Activated B cell treated with CpG ODN at 0.5 μM for 24 hours (primary cell): ENCODE measurements around the gene GADL1. TPM values are rescaled to one million over a fixed set of nuclear protein-coding genes. Genes with fewer than 3 reads are reported as not detected.

Source experiments
- ATAC-seq: fragments of 200-7000 bp; cut with Tn5 transposase; one replicate; pipeline ENCODE4 v1.10.0; 2021; ENCODE audit warnings: low read depth, mild to moderate bottlenecking, moderate library complexity
- CTCF ChIA-PET: fragments of 350-600 bp; sonication (Branson Sonifier 250); formaldehyde crosslinking; loops from one replicate; lab custom pipeline; 2021; ENCODE audit warnings: antibody characterized with exemption; lab: Charles Lee
- POLR2A ChIA-PET: fragments of 350-600 bp; sonication (Branson Sonifier 250); formaldehyde crosslinking; loops from one replicate; lab custom pipeline; 2021; ENCODE audit warnings: antibody characterized with exemption; lab: Charles Lee
- DNase-seq: peaks from one replicate; pipeline ENCODE4 v3.0.0; 2022
- H3K27ac Mint-ChIP-seq: one replicate; pipeline ENCODE4 v1.8.0; 2020; ENCODE audit warnings: mixed read lengths
- H3K27me3 Mint-ChIP-seq: one replicate; pipeline ENCODE4 v1.8.0; 2021; ENCODE audit warnings: mixed read lengths
- H3K36me3 Mint-ChIP-seq: one replicate; pipeline ENCODE4 v1.8.0; 2021; ENCODE audit warnings: low read depth, mixed read lengths
- H3K4me1 Mint-ChIP-seq: one replicate; pipeline ENCODE4 v1.8.0; 2021; ENCODE audit warnings: mixed read lengths
- H3K4me3 Mint-ChIP-seq: one replicate; pipeline ENCODE4 v1.8.0; 2020; ENCODE audit warnings: mild to moderate bottlenecking, mixed read lengths
- H3K9me3 Mint-ChIP-seq: one replicate; pipeline ENCODE4 v1.8.0; 2020; ENCODE audit warnings: mixed read lengths
- intact Hi-C: fragments of 100-400 bp; cut with micrococcal nuclease; formaldehyde crosslinking; loops from one replicate; pipeline ENCODE4 v1.15.1; 2024
- total RNA-seq: library from RNA; stranded (reverse); gene quantifications from 2 replicates; pipeline ENCODE4 v1.2.3, GENCODE V29; 2022
- TF ChIP-seq, protein P1 (sequence below): fragments of 200-600 bp; IDR thresholded peaks from one replicate; pipeline ENCODE4 v1.8.0; 2022; ENCODE audit warnings: antibody characterized with exemption, mild to moderate bottlenecking

GADL1 gene
- total RNA-seq, 1 donor from 2014 or later, result not detected

DNA sequence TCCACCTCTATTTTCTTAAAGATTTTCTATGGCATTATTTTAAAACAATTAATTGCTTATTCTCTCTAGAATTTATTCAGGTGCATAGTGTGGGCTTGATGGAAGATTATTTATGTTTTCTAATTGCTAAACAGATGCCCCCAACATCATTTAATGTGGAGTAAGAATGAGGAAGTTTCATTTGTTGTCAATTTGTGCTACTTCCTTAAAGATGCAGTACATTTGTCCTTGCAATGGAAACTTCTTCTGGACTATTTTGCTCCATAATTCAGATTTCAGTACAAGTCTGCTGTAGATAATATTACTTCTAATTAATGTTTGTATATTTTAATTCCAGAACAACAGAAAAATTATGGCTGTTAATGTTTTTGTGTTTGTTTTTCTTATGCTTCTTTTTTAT, 183.3 kb downstream of the GADL1 start:
- intact Hi-C loops, result no loop called here
- TF ChIP-seq, protein P1, sequence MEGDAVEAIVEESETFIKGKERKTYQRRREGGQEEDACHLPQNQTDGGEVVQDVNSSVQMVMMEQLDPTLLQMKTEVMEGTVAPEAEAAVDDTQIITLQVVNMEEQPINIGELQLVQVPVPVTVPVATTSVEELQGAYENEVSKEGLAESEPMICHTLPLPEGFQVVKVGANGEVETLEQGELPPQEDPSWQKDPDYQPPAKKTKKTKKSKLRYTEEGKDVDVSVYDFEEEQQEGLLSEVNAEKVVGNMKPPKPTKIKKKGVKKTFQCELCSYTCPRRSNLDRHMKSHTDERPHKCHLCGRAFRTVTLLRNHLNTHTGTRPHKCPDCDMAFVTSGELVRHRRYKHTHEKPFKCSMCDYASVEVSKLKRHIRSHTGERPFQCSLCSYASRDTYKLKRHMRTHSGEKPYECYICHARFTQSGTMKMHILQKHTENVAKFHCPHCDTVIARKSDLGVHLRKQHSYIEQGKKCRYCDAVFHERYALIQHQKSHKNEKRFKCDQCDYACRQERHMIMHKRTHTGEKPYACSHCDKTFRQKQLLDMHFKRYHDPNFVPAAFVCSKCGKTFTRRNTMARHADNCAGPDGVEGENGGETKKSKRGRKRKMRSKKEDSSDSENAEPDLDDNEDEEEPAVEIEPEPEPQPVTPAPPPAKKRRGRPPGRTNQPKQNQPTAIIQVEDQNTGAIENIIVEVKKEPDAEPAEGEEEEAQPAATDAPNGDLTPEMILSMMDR, result no peak
- H3K4me1 Mint-ChIP-seq, result peaks cover 9% of the 10 kb centered on the region
- no peaks in the 10 kb centered on the region for H3K27me3 Mint-ChIP-seq
- no peak for DNase-seq
- CTCF ChIA-PET, result no interaction called here
- no peak overlapping the region for H3K27ac Mint-ChIP-seq
- POLR2A ChIA-PET, result no interaction called here
- ATAC-seq, result no peak
- H3K4me3 Mint-ChIP-seq, result no peak overlapping the region
- peaks cover 7% of the 10 kb centered on the region for H3K9me3 Mint-ChIP-seq
- no peaks in the 10 kb centered on the region for H3K36me3 Mint-ChIP-seq

DNA sequence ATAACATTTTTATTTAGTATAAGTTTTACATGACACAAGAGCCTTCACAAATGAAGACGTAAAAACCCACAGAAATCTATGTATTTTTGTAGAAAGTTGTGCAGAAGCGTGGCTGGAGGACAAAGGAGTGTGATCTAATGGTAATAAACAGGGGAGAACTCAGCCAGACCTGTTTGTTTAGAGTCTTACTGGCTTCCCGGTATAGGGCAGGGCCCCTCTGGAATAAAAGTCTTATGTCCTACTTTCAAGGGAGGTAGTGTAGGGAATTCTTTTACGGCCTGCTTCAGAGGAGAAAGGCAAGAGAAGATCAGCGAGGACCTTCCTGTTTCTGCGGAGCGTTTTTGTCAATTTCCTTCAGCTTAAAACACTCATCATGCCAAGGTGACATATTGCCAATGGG, 184.4 kb downstream of the GADL1 start:
- TF ChIP-seq, protein P1, result no peak
- H3K4me3 Mint-ChIP-seq, result no peak overlapping the region
- H3K4me1 Mint-ChIP-seq, result peaks cover 9% of the 10 kb centered on the region
- H3K36me3 Mint-ChIP-seq, result no peaks in the 10 kb centered on the region
- H3K27me3 Mint-ChIP-seq, result no peaks in the 10 kb centered on the region
- CTCF ChIA-PET, result no interaction called here
- intact Hi-C loops, result no loop called here
- POLR2A ChIA-PET, result no interaction called here
- H3K9me3 Mint-ChIP-seq, result peaks cover 4% of the 10 kb centered on the region
- DNase-seq (no peak), ATAC-seq (no peak)
- no peak overlapping the region for H3K27ac Mint-ChIP-seq

DNA sequence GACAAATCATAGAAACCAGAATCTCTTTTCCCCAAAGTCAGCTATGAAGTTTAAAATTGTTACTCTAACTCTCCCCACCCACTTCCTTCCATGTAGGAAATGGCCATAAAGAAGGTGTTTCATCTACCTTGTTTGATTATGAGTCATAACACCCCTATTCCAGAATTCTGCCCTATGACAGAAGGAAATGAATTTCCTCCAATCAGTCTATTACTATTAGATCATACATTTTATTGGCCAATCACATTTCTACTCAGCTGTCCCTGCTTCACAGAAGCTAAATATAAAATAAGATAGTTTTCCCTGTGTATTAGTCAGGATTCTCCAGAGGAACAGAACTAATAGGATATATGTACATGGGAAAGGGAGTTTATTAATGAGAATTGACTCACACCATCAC, 186.0 kb downstream of the GADL1 start:
- Mint-ChIP-seq H3K9me3 (no peaks in the 10 kb centered on the region), H3K27ac (no peak overlapping the region), H3K4me1 (peaks cover 12% of the 10 kb centered on the region), H3K36me3 (no peaks in the 10 kb centered on the region), H3K4me3 (no peak overlapping the region), H3K27me3 (no peaks in the 10 kb centered on the region)
- no peak for DNase-seq
- ATAC-seq, result no peak
- POLR2A ChIA-PET, result no interaction called here
- TF ChIP-seq, protein P1, result no peak
- CTCF ChIA-PET, result interaction anchor here (0.6 kb wide), 1 partner anchor 15 kb away, joined by 3 read pairs; no protein-coding TSS in a partner anchor
- intact Hi-C loops, result no loop called here

DNA sequence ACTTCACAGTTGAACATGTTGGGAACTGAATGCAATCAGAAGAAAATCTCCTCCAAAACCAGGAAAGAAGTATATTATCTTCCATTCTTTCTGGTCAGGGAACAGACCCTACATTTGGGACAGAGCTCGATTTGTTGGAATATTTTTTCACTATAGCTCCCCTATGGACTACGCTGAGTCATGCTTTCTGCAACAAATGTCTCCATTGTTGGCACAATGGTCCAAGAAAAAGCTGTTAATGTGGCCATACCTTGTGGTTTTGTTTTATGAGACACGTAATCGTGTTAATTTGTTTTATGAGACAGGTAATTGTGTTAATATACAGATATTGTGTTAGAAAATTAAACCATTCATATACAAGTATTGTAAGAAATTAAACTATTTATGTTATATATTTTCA, 186.6 kb downstream of the GADL1 start:
- Mint-ChIP-seq H3K4me1 (peaks cover 12% of the 10 kb centered on the region), H3K9me3 (peaks cover 6% of the 10 kb centered on the region), H3K27me3 (no peaks in the 10 kb centered on the region), H3K36me3 (peaks cover 4% of the 10 kb centered on the region), H3K4me3 (no peak overlapping the region), H3K27ac (no peak overlapping the region)
- ChIA-PET POLR2A (no interaction called here), CTCF (no interaction called here)
- DNase-seq, result no peak
- intact Hi-C loops, result no loop called here
- no peak for ATAC-seq
- TF ChIP-seq, protein P1, result no peak

DNA sequence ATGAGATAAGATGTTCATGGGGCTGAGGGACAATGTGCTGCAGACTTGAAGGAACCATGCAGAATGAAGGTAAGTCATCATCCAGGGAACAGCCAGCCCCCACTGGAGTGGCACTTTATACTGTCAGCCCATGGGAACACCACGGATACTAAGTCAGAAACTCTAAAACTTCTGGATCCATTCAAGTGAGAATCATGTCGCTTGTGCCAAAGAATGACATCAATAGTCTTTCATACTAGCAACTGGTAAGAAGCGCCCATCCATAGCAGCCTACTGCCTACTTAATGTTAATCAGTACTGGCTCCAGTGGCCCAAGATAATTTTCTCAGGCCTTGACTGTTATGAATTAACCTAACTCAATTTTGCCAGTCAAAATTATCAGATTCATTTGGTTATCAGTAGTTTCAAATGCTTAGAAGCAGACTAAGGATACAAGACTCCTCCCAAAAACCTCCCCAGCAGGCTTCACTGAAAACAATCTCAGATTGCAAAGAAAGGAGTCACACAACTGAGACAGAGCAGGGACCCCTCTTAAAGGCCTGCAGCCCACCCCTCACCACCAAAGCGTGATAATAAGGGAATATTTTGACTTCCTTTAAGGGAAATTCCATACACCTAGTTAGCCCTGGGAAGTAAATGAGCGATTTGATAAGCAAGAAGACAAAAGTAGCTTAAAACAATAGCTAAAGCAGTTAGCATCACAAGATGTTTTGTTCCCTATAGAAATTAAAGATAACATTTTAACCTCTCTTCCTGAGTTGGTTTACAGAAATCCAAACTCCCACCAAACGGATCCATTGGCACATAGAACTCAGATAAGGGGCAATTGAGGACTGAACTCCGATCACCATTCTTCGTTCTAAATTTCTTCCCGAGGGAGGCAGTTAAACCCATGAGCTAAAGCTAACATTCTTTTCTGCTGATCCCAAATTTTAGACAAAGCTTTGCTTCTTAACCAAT, 189.2 kb downstream of the GADL1 start:
- Mint-ChIP-seq H3K27ac (no peak overlapping the region), H3K4me1 (peaks cover 5% of the 10 kb centered on the region)

More for the DNA sequence above, 189.2 kb downstream of the GADL1 start:
- ATAC-seq (no peak), DNase-seq (no peak)
- ChIA-PET CTCF (interaction anchor here (0.8 to 1.4 kb wide), 3 partner anchors 43 to 693 kb away, joined by 3 read pairs; no protein-coding TSS in a partner anchor), POLR2A (no interaction called here)
- intact Hi-C loops, result no loop called here
- TF ChIP-seq, protein P1, result no peak
- H3K36me3 Mint-ChIP-seq, result peaks cover 9% of the 10 kb centered on the region
- H3K27me3 Mint-ChIP-seq, result no peaks in the 10 kb centered on the region
- H3K9me3 Mint-ChIP-seq, result peaks cover 7% of the 10 kb centered on the region
- H3K4me3 Mint-ChIP-seq, result no peak overlapping the region
